Breast epithelium (tissue), 3 donors: ENCODE measurements around the gene A4GALT.

Experiments
- CTCF ChIP-seq, 3 donors: fragments of 450-650 bp; IDR thresholded peaks; one replicate each; pipeline ENCODE4 v1.5.1; 2016 to 2017; ENCODE audit warnings: antibody characterized with exemption in 3 of 3, mild to moderate bottlenecking in 3 of 3, moderate library complexity in 3 of 3
- POLR2A ChIP-seq: fragments of 450-650 bp; IDR thresholded peaks from one replicate; pipeline ENCODE4 v1.6.1; 2016; ENCODE audit warnings: antibody characterized with exemption, mild to moderate bottlenecking, moderate library complexity
- POLR2AphosphoS5 ChIP-seq, 3 donors: sonication (generic); formaldehyde crosslinking; IDR thresholded peaks; one replicate each; pipeline ENCODE4 v1.6.1; 2017; ENCODE audit warnings: antibody characterized with exemption in 3 of 3

GRCh38 chr22:42766860-42767259 is 46.2 kb upstream of the A4GALT start:
- TF ChIP-seq CTCF (IDR thresholded peaks at IDR 0.05) (no peak), POLR2A (no peak), POLR2AphosphoS5 (IDR thresholded peaks at IDR 0.05) (no peak)
